T-helper 17 cell (primary cell): Measurements from ENCODE around the gene KCNQ2. TPM values are rescaled to one million over a fixed set of nuclear protein-coding genes. Genes with fewer than 3 reads are reported as not detected.

Source experiments
- ATAC-seq: fragments of 150-1000 bp; cut with Tn5 transposase; 2 replicates; pipeline ENCODE4 v1.10.0; 2021; ENCODE audit warnings: mild to moderate bottlenecking, moderate library complexity
- DNase-seq, 3 donors: peaks; one replicate each; pipeline versions ENCODE4 v3.0.0 to v3.0.0-alpha.2; 2020 to 2021
- H3K9me3 ChIP-seq: one replicate; pipeline ENCODE4 v1.7.0; 2013; ENCODE audit warnings: low read length, mild to moderate bottlenecking; ENCODE audit not compliant: control insufficient read depth, poor library complexity, severe bottlenecking
- H3K27ac Mint-ChIP-seq: one replicate; pipeline ENCODE4 v1.8.0; 2022; ENCODE audit warnings: mild to moderate bottlenecking, moderate library complexity, mixed read lengths
- H3K27me3 Mint-ChIP-seq: one replicate; pipeline ENCODE4 v1.8.0; 2022; ENCODE audit warnings: mixed read lengths
- H3K36me3 Mint-ChIP-seq: one replicate; pipeline ENCODE4 v1.8.0; 2022; ENCODE audit warnings: low read depth, mixed read lengths
- H3K4me1 Mint-ChIP-seq: one replicate; pipeline ENCODE4 v1.8.0; 2022; ENCODE audit warnings: mild to moderate bottlenecking, mixed read lengths
- H3K4me3 Mint-ChIP-seq: one replicate; pipeline ENCODE4 v1.8.0; 2022; ENCODE audit warnings: mild to moderate bottlenecking, moderate library complexity, mixed read lengths
- total RNA-seq, 4 donors: library from RNA in 2 of 4; stranded (reverse) in 2 of 4; gene quantifications; one replicate each; pipeline ENCODE4 v1.2.3 and lab custom pipeline; 2022 to 2026

Gene KCNQ2
- total RNA-seq, 2 donors from 2014 or later: not detected

- H3K36me3 Mint-ChIP-seq: no peaks in the 10 kb centered on the region
- DNase-seq (no peak), ATAC-seq (no peak)
- H3K9me3 ChIP-seq: no peaks in the 10 kb centered on the region
- H3K27ac Mint-ChIP-seq: no peak overlapping the region
- no peaks in the 10 kb centered on the region for H3K4me1 Mint-ChIP-seq
- no peak overlapping the region for H3K4me3 Mint-ChIP-seq
- H3K27me3 Mint-ChIP-seq: peaks cover 22% of the 10 kb centered on the region
Measured at GRCh38 chr20:63369024-63369530, 103.4 kb downstream of the KCNQ2 start.

- H3K4me3 Mint-ChIP-seq: no peak overlapping the region
Measured at GRCh38 chr20:63368151-63368550, 104.3 kb downstream of the KCNQ2 start.

GRCh38 chr20:63367446-63368055, 104.9 kb downstream of the KCNQ2 start:
- ATAC-seq: no peak
- H3K4me1 Mint-ChIP-seq: peaks cover under 1% of the 10 kb centered on the region

More at GRCh38 chr20:63368151-63368550, 104.3 kb downstream of the KCNQ2 start:
- H3K9me3 ChIP-seq: no peaks in the 10 kb centered on the region
- no peak for DNase-seq
- Mint-ChIP-seq H3K27me3 (peaks cover 29% of the 10 kb centered on the region), H3K4me1 (no peaks in the 10 kb centered on the region), H3K36me3 (no peaks in the 10 kb centered on the region), H3K27ac (no peak overlapping the region)
- ATAC-seq: no peak

GRCh38 chr20:63366390-63367365, 105.8 kb downstream of the KCNQ2 start:
- Mint-ChIP-seq H3K27ac (no peak overlapping the region), H3K27me3 (peaks cover 33% of the 10 kb centered on the region), H3K4me3 (no peak overlapping the region), H3K4me1 (peaks cover 2% of the 10 kb centered on the region), H3K36me3 (peaks cover 6% of the 10 kb centered on the region)
- DNase-seq (no peak), ATAC-seq (no peak)
- no peaks in the 10 kb centered on the region for H3K9me3 ChIP-seq

More at GRCh38 chr20:63367446-63368055, 104.9 kb downstream of the KCNQ2 start:
- Mint-ChIP-seq H3K27me3 (peaks cover 30% of the 10 kb centered on the region), H3K27ac (no peak overlapping the region), H3K36me3 (peaks cover 4% of the 10 kb centered on the region), H3K4me3 (no peak overlapping the region)
- no peak for DNase-seq
- H3K9me3 ChIP-seq: no peaks in the 10 kb centered on the region

GRCh38 chr20:63365601-63366389, 106.7 kb downstream of the KCNQ2 start:
- Mint-ChIP-seq H3K4me3 (no peak overlapping the region), H3K27ac (no peak overlapping the region), H3K27me3 (peaks cover 25% of the 10 kb centered on the region), H3K4me1 (peaks cover 2% of the 10 kb centered on the region), H3K36me3 (peaks cover 6% of the 10 kb centered on the region)
- no peak for ATAC-seq
- no peaks in the 10 kb centered on the region for H3K9me3 ChIP-seq
- DNase-seq: no peak

- peaks cover 25% of the 10 kb centered on the region for H3K27me3 Mint-ChIP-seq
- no peaks in the 10 kb centered on the region for H3K9me3 ChIP-seq
- peaks cover 2% of the 10 kb centered on the region for H3K4me1 Mint-ChIP-seq
- H3K27ac Mint-ChIP-seq: no peak overlapping the region
- ATAC-seq: no peak
- no peak for DNase-seq
- H3K4me3 Mint-ChIP-seq: no peak overlapping the region
- H3K36me3 Mint-ChIP-seq: peaks cover 6% of the 10 kb centered on the region
Measured at GRCh38 chr20:63364801-63365585, 107.5 kb downstream of the KCNQ2 start.

GRCh38 chr20:63363981-63364561, 108.4 kb downstream of the KCNQ2 start:
- no peak overlapping the region for H3K27ac Mint-ChIP-seq
- no peaks in the 10 kb centered on the region for H3K9me3 ChIP-seq
- no peak for ATAC-seq
- H3K4me3 Mint-ChIP-seq: no peak overlapping the region
- H3K4me1 Mint-ChIP-seq: peaks cover 2% of the 10 kb centered on the region
- no peak for DNase-seq
- peaks cover 6% of the 10 kb centered on the region for H3K36me3 Mint-ChIP-seq
- H3K27me3 Mint-ChIP-seq: peaks cover 25% of the 10 kb centered on the region

GRCh38 chr20:63363013-63363957, 109.2 kb downstream of the KCNQ2 start:
- Mint-ChIP-seq H3K4me3 (no peak overlapping the region), H3K36me3 (peaks cover 6% of the 10 kb centered on the region), H3K27ac (no peak overlapping the region), H3K27me3 (peaks cover 25% of the 10 kb centered on the region), H3K4me1 (peaks cover 2% of the 10 kb centered on the region)
- no peak for DNase-seq
- no peaks in the 10 kb centered on the region for H3K9me3 ChIP-seq
- no peak for ATAC-seq

GRCh38 chr20:63362436-63363009, 109.9 kb downstream of the KCNQ2 start:
- no peaks in the 10 kb centered on the region for H3K9me3 ChIP-seq
- no peak for ATAC-seq
- no peak for DNase-seq
- no peak overlapping the region for H3K4me3 Mint-ChIP-seq
- H3K27me3 Mint-ChIP-seq: peaks cover 25% of the 10 kb centered on the region
- peaks cover 2% of the 10 kb centered on the region for H3K4me1 Mint-ChIP-seq
- no peak overlapping the region for H3K27ac Mint-ChIP-seq
- peaks cover 6% of the 10 kb centered on the region for H3K36me3 Mint-ChIP-seq

GRCh38 chr20:63361519-63362435, 110.7 kb downstream of the KCNQ2 start:
- H3K36me3 Mint-ChIP-seq: peaks cover 6% of the 10 kb centered on the region
- H3K4me1 Mint-ChIP-seq: peaks cover 2% of the 10 kb centered on the region
- H3K27ac Mint-ChIP-seq: no peak overlapping the region
- no peaks in the 10 kb centered on the region for H3K9me3 ChIP-seq
- peaks cover 25% of the 10 kb centered on the region for H3K27me3 Mint-ChIP-seq
- no peak overlapping the region for H3K4me3 Mint-ChIP-seq
- no peak for DNase-seq
- peak; percentile 28 for ATAC-seq
